ENCODE results near the gene AGPAT3.
"Not testable (repeated sequence)": the region's sequence is repeated elsewhere in the genome, so short reads cannot be mapped to it uniquely, and the experiment has no call there.

AGPAT3 gene

DNA sequence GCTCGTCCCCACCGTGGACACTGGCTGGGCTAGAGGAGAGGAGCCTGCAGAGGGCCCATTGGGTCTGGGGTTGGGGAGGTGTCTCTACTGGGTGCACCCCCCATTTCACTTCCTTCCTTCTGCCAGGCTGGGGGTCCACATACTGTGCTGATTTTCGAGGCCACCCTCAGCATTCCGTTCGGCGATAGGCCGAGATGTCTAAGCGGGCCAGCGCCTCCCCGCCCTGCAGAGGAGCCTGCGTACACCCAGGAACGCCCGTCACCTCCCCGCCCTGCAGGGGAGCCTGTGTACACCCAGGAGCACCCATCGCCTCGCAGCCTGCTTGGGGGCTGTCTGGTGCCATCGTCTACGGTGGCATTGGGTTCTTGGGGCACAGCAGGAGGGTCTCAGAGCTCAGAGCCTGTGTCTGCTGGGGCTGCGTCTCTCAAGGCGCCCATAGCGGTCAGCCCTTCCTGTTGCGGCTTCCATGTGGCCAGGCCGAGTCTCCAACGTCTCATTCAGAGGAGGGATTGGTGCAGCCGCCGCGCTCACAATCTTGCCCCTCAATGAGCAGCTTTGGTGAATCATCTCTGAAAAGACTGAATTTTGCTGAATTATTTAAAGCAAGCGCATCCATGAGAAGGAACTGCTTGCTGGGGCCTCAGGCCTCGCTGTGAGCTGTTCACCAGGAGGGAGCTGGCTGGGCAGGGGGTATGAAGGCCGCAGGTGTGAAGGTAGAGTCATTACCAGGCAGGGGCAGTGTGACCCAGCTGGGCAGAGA, 30.7 kb upstream of the AGPAT3 start:
- no peak for DNase-seq (ENCODE audit: low read depth)

DNA sequence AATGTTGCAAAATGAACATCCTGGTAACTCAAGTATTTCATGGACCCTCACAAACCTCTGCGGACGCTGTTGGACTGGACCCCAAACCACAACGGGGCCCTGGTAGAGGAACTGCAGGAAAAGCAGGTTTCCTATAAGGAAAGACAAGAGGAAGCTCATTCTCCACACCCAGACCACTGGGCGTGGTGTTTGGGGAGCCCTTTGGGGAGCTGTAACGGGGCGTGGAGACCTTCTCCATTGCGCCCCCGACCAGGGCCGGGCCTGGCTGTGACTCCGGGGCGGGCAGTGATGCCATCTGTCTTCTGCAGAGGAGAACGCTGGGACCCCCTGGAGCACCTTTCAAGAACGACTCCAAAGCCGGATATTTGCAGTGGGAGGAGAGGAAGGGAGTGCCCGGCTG, 30.0 kb upstream of the AGPAT3 start:
- no peak for DNase-seq (ENCODE audit: low read depth)

DNA sequence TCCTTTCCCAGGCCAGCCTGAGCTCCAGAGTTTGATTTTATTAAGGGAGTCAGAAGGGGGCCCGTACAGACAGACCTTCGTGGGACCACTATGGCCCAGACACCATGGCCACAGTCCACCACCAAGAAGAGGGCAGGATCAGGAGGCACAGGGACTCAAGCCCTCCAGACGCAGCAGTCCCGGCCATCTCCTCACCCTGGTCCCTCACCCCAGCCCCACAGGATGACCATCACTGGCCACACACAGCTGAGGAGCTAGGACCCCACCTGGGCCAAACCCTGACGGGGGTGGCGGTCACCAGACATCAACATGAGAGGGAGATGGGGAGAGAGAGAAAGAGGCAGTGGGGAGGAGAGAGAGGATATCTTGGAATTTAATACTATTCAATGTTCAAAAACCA, 29.2 kb upstream of the AGPAT3 start:
- no peak for DNase-seq (ENCODE audit: low read depth)

DNA sequence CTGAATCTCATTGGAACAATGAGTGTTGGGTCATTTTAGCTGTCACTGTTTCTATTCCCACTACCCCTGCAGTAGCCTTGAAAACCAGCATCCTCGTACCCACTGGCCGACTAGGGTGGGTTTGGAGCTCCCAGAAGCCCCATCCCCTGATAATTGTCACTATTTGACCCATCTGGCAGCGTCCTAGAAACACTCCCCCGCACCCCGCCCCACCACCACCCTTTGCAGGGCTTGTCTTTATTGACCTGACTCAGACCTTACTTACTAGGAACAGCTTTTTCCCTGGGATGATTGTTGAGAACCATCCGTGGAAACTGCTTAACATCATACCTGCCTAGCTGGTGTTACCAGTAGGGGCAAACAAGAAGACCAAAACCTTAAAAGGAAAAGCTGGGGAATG, 28.4 kb upstream of the AGPAT3 start:
- no peak for DNase-seq (ENCODE audit: low read depth)

GRCh38 chr21:43840259-43840658, 24.8 kb upstream of the AGPAT3 start:
- no peak for DNase-seq (ENCODE audit: low read depth)

- no peak for DNase-seq (ENCODE audit: low read depth)
Measured at GRCh38 chr21:43842742-43843141, 22.3 kb upstream of the AGPAT3 start.

DNA sequence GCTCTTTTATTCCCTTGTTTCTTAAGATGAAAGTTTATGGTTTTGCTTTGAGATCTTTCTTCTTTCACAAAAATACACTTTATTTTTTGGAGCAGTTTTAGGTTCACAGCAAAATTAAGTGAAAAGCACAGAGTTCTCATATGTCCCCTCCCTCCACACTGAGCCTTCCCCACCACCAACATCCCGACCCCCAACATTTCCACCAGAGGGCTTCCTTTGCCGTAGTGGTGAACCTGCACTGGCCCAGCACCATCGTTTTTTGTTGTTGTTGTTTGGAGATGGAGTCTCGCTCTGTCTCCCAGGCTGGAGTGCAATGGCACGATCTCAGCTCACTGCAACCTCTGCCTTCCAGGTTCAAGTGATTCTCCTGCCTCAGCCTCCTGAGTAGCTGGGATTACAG, 20.1 kb upstream of the AGPAT3 start:
- DNase-seq (ENCODE audit: low read depth), result not testable (repeated sequence)

DNA sequence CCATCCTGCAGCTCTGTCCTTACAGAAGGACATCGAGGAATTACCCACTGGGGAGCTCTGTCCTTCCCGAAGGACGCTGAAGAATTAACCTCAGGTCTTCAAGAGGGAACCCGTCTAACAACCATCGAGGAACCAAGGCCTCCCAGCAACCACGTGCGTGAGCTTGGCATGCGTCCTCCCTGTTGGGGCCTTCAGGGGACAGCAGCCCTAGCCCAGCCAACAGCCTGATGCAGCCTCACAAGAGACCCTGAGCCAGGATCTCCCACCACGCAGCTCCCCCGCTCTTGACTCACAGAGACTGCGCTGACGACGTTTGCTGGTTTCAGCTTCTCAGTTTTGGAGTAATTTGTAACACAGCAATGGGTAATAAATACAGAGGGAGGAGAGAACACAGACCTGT, 19.6 kb upstream of the AGPAT3 start:
- no peak for DNase-seq (ENCODE audit: low read depth)

DNA sequence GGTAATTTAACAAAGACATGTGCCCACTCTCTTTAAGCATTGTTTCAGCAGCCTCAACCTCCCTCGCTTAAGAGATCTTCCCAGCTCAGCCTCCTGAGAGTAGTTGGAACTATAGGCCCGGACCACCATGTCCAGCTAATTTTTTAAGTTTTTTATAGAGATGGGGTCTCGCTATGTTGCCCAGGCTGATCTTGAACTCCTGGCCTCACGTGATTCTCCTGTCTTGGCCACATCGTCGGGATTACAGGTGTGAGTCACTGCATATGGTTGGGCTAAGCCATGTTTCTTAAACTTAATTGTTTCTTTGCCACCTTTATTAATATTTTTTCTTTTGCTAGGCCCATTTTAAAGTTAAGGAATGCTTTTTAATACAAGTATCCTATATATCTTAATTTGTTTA, 18.6 kb upstream of the AGPAT3 start:
- DNase-seq (ENCODE audit: low read depth), result no peak

DNA sequence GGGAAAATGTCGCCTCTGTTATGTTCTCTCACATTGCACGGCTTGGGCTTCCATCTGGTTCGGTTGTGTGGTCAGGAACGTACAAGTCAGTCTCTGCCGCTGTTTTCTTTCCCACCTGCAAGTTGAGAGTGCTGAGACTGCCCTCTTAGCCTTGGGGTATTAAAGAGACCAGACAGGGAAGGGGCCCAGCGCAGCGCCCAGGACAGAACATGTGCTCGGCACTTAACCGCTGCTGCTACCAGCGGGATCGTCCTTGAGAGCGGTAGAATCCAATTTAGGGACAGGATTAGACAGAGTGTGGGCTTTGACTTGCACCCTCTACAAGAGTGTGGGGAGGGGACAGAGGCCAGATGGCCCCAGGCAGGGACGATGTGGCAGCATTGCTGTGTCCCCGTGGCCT, 17.7 kb upstream of the AGPAT3 start:
- DNase-seq (ENCODE audit: low read depth), result no peak

DNA sequence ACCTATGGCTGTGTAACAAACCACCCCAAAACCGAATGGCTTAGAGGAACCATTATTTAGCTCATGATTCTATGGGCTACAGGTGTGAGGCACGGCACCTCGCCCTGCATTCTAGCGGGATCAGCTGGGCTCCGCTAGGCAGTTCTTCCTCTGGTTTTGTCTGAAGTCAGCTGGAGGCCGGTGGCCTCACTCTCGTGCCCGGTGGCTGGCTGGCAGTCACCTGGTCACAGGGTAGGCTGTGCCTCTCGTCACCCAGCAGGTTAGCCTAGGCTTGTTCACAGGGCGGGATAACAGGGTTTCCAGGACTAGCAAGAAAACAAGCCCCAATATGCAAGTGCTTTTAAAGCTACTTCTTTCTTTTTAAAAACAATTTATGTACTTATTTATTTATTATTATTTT, 16.3 kb upstream of the AGPAT3 start:
- no peak for DNase-seq (ENCODE audit: low read depth)

- DNase-seq (ENCODE audit: low read depth), result no peak
Measured at GRCh38 chr21:43849532-43850299, 15.3 kb upstream of the AGPAT3 start.

DNA sequence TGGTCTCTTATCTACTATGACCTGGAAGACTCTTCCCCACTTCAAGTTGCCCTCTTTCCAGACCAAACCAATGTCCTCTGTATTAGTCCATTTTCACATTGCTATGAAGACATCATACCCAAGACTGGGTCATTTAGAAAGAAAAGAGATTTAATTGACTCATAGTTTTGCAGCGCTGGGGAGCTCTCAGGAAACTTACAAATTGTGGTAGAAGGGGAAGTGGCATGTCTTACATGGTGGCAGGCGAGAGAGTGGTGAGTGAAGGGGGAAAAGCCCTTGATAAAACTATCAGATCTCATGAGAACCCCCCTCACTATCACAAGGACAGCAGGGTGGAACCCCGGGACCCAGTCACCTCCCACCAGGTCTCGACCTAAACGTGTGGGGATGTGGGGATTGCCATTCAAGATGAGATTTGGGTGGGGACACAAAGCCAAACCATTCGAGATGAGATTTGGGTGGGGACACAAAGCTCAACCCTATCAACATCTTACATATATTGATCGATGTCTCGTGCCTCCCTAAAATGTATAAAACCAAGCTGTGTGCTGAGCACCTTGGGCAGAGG, 14.2 kb upstream of the AGPAT3 start:
- DNase-seq (ENCODE audit: low read depth), result no peak

DNA sequence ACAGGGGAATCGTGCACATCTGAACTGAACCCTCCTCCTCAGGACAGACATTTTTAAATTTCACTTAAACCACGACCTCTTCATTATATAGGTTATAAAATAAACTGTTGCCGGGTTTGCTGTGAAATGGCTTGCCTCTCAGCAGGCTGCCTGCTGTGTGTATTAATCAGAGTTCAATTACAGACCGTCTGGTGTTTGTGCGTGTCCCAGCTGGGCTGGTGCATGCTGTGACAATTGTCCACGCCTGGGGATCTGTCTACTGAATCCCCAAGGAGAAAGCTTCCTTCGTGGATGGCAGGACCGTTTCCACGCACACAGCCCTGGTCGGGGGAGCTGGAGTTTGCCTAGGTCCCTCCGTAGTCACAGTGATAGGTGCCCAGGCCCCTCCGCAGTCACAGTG, 13.4 kb upstream of the AGPAT3 start:
- DNase-seq (ENCODE audit: low read depth), result no peak

GRCh38 chr21:43853851-43854772, 10.9 kb upstream of the AGPAT3 start:
- DNase-seq (ENCODE audit: low read depth), result no peak

- no peak for DNase-seq (ENCODE audit: low read depth)
Measured at GRCh38 chr21:43854773-43855633, 10.0 kb upstream of the AGPAT3 start.

DNA sequence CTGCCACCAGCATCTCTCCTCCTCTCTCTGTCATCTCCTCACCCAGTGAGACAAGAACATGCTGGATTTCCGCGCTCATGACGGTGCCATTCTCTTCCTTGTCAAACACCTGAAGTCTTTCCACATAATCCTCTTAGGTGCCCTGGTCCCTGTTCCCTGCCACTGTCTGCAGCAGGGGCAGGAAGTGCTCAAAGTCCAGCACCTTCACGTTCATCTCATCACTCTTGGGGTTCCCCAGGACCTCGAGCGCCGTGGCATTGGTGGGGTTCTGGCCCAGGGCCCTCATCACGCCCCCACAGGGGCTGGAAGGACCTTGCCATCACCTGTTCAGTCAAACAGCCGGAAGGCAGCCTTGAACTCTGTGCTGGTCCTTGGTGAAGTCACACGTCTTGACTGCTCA, 9.1 kb upstream of the AGPAT3 start:
- DNase-seq (ENCODE audit: low read depth), result no peak

DNA sequence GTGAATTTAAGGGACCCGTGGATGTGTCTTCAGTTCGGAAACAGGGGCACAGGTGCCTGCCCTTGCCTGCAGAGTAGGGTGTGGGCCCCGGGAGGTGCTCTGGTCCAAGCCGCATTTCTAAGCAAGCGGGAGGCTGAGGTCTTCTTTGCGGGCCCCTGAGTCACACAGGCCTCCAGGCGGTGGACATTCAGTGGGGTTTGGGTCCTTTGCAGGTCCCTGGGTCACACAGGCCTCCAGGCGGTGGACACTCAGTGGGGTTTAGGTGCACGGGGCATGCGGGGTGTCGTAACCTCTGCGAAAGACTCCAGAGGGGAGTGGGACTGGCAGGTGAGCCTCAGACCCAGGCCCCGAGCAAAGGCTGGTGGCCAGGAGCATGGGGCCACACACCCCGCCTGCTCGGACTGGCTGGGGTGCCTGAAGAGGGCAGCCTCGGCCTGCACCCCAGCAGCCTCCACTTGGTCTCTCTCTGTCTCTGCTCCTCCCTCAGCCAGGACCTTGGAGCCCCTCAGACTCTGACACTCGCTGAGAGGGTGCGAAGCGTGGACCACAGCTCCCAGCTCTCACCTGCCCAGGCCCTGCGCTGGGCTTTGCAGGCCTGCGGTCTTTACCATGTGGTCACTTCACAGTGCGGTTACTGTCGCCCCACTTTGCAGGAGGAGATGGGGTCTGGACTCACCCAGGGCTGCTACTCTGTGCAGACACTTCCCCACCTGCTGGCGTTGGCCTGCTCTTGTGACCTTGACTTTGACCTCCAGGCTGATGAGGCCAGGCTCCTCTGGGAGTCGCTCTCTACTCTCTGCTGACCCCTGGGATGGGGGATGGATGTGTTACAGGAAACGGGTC, 6.0 kb upstream of the AGPAT3 start:
- no peak for DNase-seq (ENCODE audit: low read depth)

DNA sequence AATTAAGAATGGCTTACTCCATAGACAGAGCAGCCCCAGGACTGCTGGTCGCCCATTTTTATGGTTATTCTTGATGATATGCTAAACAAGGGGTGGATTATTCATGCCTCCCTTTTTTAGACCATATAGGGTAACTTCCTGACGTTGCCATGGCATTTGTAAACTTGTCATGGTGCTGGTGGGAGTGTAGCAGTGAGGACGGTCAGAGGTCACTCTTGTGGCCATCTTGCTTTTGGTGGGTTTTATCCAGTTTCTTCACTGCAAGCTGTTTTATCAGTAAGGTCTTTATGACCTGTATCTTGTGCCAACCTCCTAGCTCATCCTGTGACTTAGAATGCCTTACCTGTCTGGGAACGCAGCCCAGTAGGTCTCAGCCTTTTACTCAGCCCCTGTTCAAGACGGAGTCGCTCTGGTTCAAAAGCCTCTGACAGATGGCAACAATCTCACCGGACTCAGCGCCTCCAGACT, 5.2 kb upstream of the AGPAT3 start:
- DNase-seq (ENCODE audit: low read depth), result no peak

GRCh38 chr21:43861706-43862105, 3.3 kb upstream of the AGPAT3 start:
- no peak for DNase-seq (ENCODE audit: low read depth)
